Smooth muscle cell (in vitro differentiated cells): ENCODE results near the gene CCDC9B. TPM values are rescaled to one million over a fixed set of nuclear protein-coding genes. Genes with fewer than 3 reads are reported as not detected.

Experiments
- DNase-seq: peaks from one replicate; lab custom pipeline; 2025; ENCODE audit not compliant: unreplicated experiment; lab: John Stamatoyannopoulos, UW
- H2AFZ ChIP-seq: fragments of 200-600 bp; sonication (generic); 2 replicates; pipeline ENCODE4 v1.6.0; 2016; ENCODE audit warnings: antibody characterized with exemption, low read depth, mild to moderate bottlenecking
- H3F3A ChIP-seq: fragments of 200-600 bp; sonication (generic); 2 replicates; pipeline ENCODE4 v1.6.0; 2017; ENCODE audit warnings: antibody characterized with exemption, low read depth
- H3K27ac ChIP-seq: fragments of 200-600 bp; sonication (generic); 2 replicates; pipeline ENCODE4 v1.5.1; 2016; ENCODE audit warnings: low read depth, mild to moderate bottlenecking
- H3K27me3 ChIP-seq: fragments of 200-600 bp; sonication (generic); 2 replicates; pipeline ENCODE4 v1.6.1; 2016; ENCODE audit warnings: low read depth, mild to moderate bottlenecking
- H3K36me3 ChIP-seq: fragments of 200-600 bp; sonication (generic); 2 replicates; pipeline ENCODE4 v1.5.1; 2016; ENCODE audit warnings: low read depth
- H3K4me1 ChIP-seq: fragments of 200-600 bp; sonication (generic); 2 replicates; pipeline ENCODE4 v1.5.1; 2016; ENCODE audit warnings: low read depth
- H3K4me2 ChIP-seq: fragments of 200-600 bp; sonication (generic); 2 replicates; pipeline ENCODE4 v1.6.0; 2016; ENCODE audit warnings: mild to moderate bottlenecking
- H3K4me3 ChIP-seq: fragments of 200-600 bp; sonication (generic); 2 replicates; pipeline ENCODE4 v1.5.1; 2016; ENCODE audit warnings: mild to moderate bottlenecking
- H3K79me2 ChIP-seq: fragments of 200-600 bp; sonication (generic); 2 replicates; pipeline ENCODE4 v1.6.0; 2016; ENCODE audit warnings: low read depth, mild to moderate bottlenecking
- H3K9ac ChIP-seq: fragments of 200-600 bp; sonication (generic); 2 replicates; pipeline ENCODE4 v1.6.0; 2016; ENCODE audit warnings: low read depth
- H3K9me3 ChIP-seq: fragments of 200-600 bp; sonication (generic); replicated peaks from 2 replicates; pipeline ENCODE4 v1.5.1; 2016; ENCODE audit warnings: low read depth
- H4K20me1 ChIP-seq: fragments of 200-600 bp; sonication (generic); 2 replicates; pipeline ENCODE4 v1.6.0; 2016; ENCODE audit warnings: low read depth
- CTCF ChIP-seq: fragments of 200-600 bp; sonication (generic); IDR thresholded peaks from 2 replicates; pipeline ENCODE4 v1.5.1; 2017; ENCODE audit warnings: borderline replicate concordance, mild to moderate bottlenecking, antibody characterized with exemption; ENCODE audit not compliant: insufficient read depth, poor library complexity, severe bottlenecking
- WGBS: methylation state at CpG from one replicate; pipeline ENCODE4 v1.1.7; 2016; ENCODE audit warnings: low lambda C conversion rate; 5-methylcytosine and 5-hydroxymethylcytosine counted together
- polyA plus RNA-seq: library from polyadenylated mRNA; unstranded; fragments of >200 nt; fragmentation: Nextera tagmentation; extraction: Ambion mirVana; gene quantifications from 2 replicates; pipeline ENCODE4 v1.2.1, GENCODE V29; 2016
- total RNA-seq: library from RNA; depleted of rRNA; stranded (reverse); fragments of >200 nt; gene quantifications from 2 replicates; pipeline ENCODE4 v1.2.3, GENCODE V29; 2014

The CCDC9B gene
- total and polyA plus RNA-seq, 2 experiments from 2014 or later, result 0.97 to 3.8 TPM

- H3K4me1 ChIP-seq, result peaks cover 5% of the 10 kb centered on the region
- H3K36me3 ChIP-seq, result peaks cover 9% of the 10 kb centered on the region
- H3K79me2 ChIP-seq, result peaks cover 22% of the 10 kb centered on the region
- no peaks in the 10 kb centered on the region for H3F3A ChIP-seq
- no peak overlapping the region for H3K4me3 ChIP-seq
- H3K9ac ChIP-seq, result no peak overlapping the region
- no peaks in the 10 kb centered on the region for H4K20me1 ChIP-seq
- DNase-seq, result no peak
- no peak for TF ChIP-seq CTCF
- H3K27ac ChIP-seq, result no peak overlapping the region
- H3K27me3 ChIP-seq, result no peaks in the 10 kb centered on the region
- 99% methylated on average over 3 of the region's 3 CpGs for WGBS
- no peak overlapping the region for H2AFZ ChIP-seq
- no peak overlapping the region for H3K4me2 ChIP-seq
- no peaks in the 10 kb centered on the region for H3K9me3 ChIP-seq
These were observed 45.7 kb upstream of the CCDC9B start for GRCh38 chr15:40386480-40386879.

GRCh38 chr15:40382580-40383456 is 42.1 kb upstream of the CCDC9B start, which contains the start of gene KNSTRN:
Gene KNSTRN (plus strand): TSS chr15:40382721. CDS start chr15:40382836, 115 bp downstream.
- WGBS, result 3% methylated on average over 56 of the region's 57 CpGs
- peaks cover 22% of the 10 kb centered on the region for H3K79me2 ChIP-seq

GRCh38 chr15:40381818-40382529 is 41.2 kb upstream of the CCDC9B start:
- Histone ChIP-seq H4K20me1 (no peaks in the 10 kb centered on the region), H3K79me2 (peaks cover 22% of the 10 kb centered on the region), H3F3A (no peaks in the 10 kb centered on the region), H3K27me3 (no peaks in the 10 kb centered on the region), H3K4me3 (no peak overlapping the region), H3K36me3 (peaks cover 3% of the 10 kb centered on the region), H2AFZ (peak overlapping the region; percentile 94), H3K9ac (no peak overlapping the region), H3K27ac (no peak overlapping the region), H3K4me1 (peaks cover 5% of the 10 kb centered on the region), H3K9me3 (no peaks in the 10 kb centered on the region), H3K4me2 (peak overlapping the region; percentile 84)
- DNase-seq, result no peak
- TF ChIP-seq CTCF, result no peak
- WGBS, result 91% methylated on average over 11 of the region's 11 CpGs

More at GRCh38 chr15:40382580-40383456, 42.1 kb upstream of the CCDC9B start, which contains the start of gene KNSTRN:
- Histone ChIP-seq H3K27me3 (no peaks in the 10 kb centered on the region), H3K9ac (peak within 1 kb of the TSS; percentile 83), H3K4me2 (peak within 1 kb of the TSS; percentile 84), H3F3A (no peaks in the 10 kb centered on the region), H3K36me3 (peaks cover 7% of the 10 kb centered on the region), H3K9me3 (no peaks in the 10 kb centered on the region), H4K20me1 (no peaks in the 10 kb centered on the region), H3K27ac (no peak within 1 kb of the TSS), H3K4me3 (peak within 1 kb of the TSS; percentile 84), H3K4me1 (peaks cover 5% of the 10 kb centered on the region), H2AFZ (peak within 1 kb of the TSS; percentile 94)
- TF ChIP-seq CTCF, result no peak
- peak; percentile 45 for DNase-seq
